Measurements from ENCODE around the gene NOP14.
A peak's percentile ranks its signal among the peaks of the same experiment; 100 is the strongest.

The NOP14 gene

DNA sequence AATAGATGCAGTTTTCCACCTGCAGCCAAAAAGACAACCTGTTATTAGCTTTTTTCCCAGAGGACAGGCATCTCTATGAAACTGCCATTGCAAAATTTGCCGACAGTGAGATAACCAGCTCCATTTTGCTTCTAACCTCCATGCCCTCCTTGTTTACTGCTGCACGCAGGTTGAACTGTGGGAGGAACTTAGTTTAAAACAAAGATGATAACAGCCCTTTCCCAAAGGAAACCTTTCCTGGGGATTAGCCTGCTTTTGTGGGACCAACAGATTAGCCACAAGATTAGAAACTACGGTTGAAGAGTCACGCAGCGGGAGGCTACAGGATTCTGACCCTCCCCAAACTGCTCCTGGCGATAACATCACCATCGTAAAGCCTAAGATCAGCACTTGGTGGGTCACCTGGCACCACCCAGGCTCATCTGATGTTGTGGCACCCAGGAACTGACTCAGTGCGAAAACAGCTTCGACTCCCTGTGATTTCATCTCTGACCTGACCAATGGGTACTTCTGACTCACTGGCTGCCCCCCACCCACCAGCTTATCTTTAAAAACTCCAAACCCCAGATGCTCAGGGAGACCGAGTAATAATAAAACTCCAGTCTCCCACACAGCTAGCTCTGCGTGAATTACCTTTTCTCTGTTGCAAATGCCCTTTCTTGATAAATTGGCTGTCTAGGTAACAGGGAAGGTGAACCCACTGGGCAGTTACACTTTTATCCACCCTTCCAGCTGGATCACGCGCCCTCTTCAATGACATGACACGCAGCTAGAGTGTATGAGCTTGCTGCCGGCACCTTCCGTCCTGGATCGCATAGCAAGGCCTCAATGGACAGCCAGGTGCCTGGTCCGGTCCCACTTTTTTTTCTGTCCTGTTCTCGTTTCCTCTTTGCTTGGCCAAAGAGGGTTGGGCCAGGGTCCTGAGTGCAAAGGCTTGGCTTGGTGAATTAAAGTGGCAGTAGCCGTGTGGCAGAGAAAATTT is 27.2 kb downstream of the NOP14 start:
- no peak overlapping the region for H3K27ac ChIP-seq (ENCODE audit: insufficient read depth, low read depth, low read length, poor library complexity, severe bottlenecking)
- no peaks in the 10 kb centered on the region for H3K27me3 ChIP-seq (ENCODE audit: control insufficient read depth, insufficient read depth, low read length, poor library complexity, severe bottlenecking)
- no peaks in the 10 kb centered on the region for H3K9me3 ChIP-seq (ENCODE audit: control insufficient read depth, low read length)
- WGBS, 2 experiments: 88% methylated on average over 20 of the region's 20 CpGs
- H3K4me1 ChIP-seq (ENCODE audit: control insufficient read depth, insufficient read depth, low read length): peaks cover 19% of the 10 kb centered on the region
- H3K36me3 ChIP-seq (ENCODE audit: control insufficient read depth, insufficient read depth, low read length): peaks cover 33% of the 10 kb centered on the region
- H3K4me3 ChIP-seq (ENCODE audit: insufficient read depth, low read depth, low read length): peak overlapping the region; percentile 97

- peaks cover 27% of the 10 kb centered on the region for H3K36me3 ChIP-seq (ENCODE audit: control insufficient read depth, insufficient read depth, low read length)
- H3K4me1 ChIP-seq (ENCODE audit: control insufficient read depth, insufficient read depth, low read length): peaks cover 19% of the 10 kb centered on the region
- H3K27me3 ChIP-seq (ENCODE audit: control insufficient read depth, insufficient read depth, low read length, poor library complexity, severe bottlenecking): no peaks in the 10 kb centered on the region
- H3K27ac ChIP-seq (ENCODE audit: insufficient read depth, low read depth, low read length, poor library complexity, severe bottlenecking): no peak overlapping the region
- no peaks in the 10 kb centered on the region for H3K9me3 ChIP-seq (ENCODE audit: control insufficient read depth, low read length)
- H3K4me3 ChIP-seq (ENCODE audit: insufficient read depth, low read depth, low read length): peak overlapping the region; percentile 97
- 1 to 2% methylated on average over 70 of the region's 70 CpGs for WGBS, 2 experiments
Observed at GRCh38 chr4:2934813-2935761, 28.1 kb downstream of the NOP14 start.

- Histone ChIP-seq H3K36me3 (ENCODE audit: control insufficient read depth, insufficient read depth, low read length) (peaks cover 19% of the 10 kb centered on the region), H3K27ac (ENCODE audit: insufficient read depth, low read depth, low read length, poor library complexity, severe bottlenecking) (no peak overlapping the region), H3K27me3 (ENCODE audit: control insufficient read depth, insufficient read depth, low read length, poor library complexity, severe bottlenecking) (no peaks in the 10 kb centered on the region), H3K4me1 (ENCODE audit: control insufficient read depth, insufficient read depth, low read length) (peaks cover 19% of the 10 kb centered on the region), H3K4me3 (ENCODE audit: insufficient read depth, low read depth, low read length) (peak overlapping the region; percentile 97), H3K9me3 (ENCODE audit: control insufficient read depth, low read length) (no peaks in the 10 kb centered on the region)
- WGBS, 2 experiments: 1% methylated on average over 59 to 68 of the region's 93 CpGs
Observed at GRCh38 chr4:2934077-2934812, 29.0 kb downstream of the NOP14 start.

- H3K27me3 ChIP-seq (ENCODE audit: control insufficient read depth, insufficient read depth, low read length, poor library complexity, severe bottlenecking): no peaks in the 10 kb centered on the region
- H3K4me3 ChIP-seq (ENCODE audit: insufficient read depth, low read depth, low read length): peak overlapping the region; percentile 53
- 47 to 51% methylated on average over 31 of the region's 31 CpGs for WGBS, 2 experiments
- H3K9me3 ChIP-seq (ENCODE audit: control insufficient read depth, low read length): no peaks in the 10 kb centered on the region
- H3K27ac ChIP-seq (ENCODE audit: insufficient read depth, low read depth, low read length, poor library complexity, severe bottlenecking): no peak overlapping the region
- H3K36me3 ChIP-seq (ENCODE audit: control insufficient read depth, insufficient read depth, low read length): peaks cover 15% of the 10 kb centered on the region
- H3K4me1 ChIP-seq (ENCODE audit: control insufficient read depth, insufficient read depth, low read length): peaks cover 19% of the 10 kb centered on the region
Observed at GRCh38 chr4:2933566-2934076, 29.6 kb downstream of the NOP14 start.

GRCh38 chr4:2932951-2933565 is 30.1 kb downstream of the NOP14 start:
- H3K27me3 ChIP-seq (ENCODE audit: control insufficient read depth, insufficient read depth, low read length, poor library complexity, severe bottlenecking): no peaks in the 10 kb centered on the region
- H3K4me3 ChIP-seq (ENCODE audit: insufficient read depth, low read depth, low read length): peak overlapping the region; percentile 53
- H3K36me3 ChIP-seq (ENCODE audit: control insufficient read depth, insufficient read depth, low read length): peaks cover 19% of the 10 kb centered on the region
- no peak overlapping the region for H3K27ac ChIP-seq (ENCODE audit: insufficient read depth, low read depth, low read length, poor library complexity, severe bottlenecking)
- H3K9me3 ChIP-seq (ENCODE audit: control insufficient read depth, low read length): no peaks in the 10 kb centered on the region
- H3K4me1 ChIP-seq (ENCODE audit: control insufficient read depth, insufficient read depth, low read length): peaks cover 19% of the 10 kb centered on the region
- 94% methylated on average over 15 of the region's 15 CpGs for WGBS, 2 experiments

- H3K27me3 ChIP-seq (ENCODE audit: control insufficient read depth, insufficient read depth, low read length, poor library complexity, severe bottlenecking): no peaks in the 10 kb centered on the region
- 92 to 94% methylated on average over 18 of the region's 18 CpGs for WGBS, 2 experiments
- H3K36me3 ChIP-seq (ENCODE audit: control insufficient read depth, insufficient read depth, low read length): peaks cover 22% of the 10 kb centered on the region
- peaks cover 19% of the 10 kb centered on the region for H3K4me1 ChIP-seq (ENCODE audit: control insufficient read depth, insufficient read depth, low read length)
- no peak overlapping the region for H3K27ac ChIP-seq (ENCODE audit: insufficient read depth, low read depth, low read length, poor library complexity, severe bottlenecking)
- H3K4me3 ChIP-seq (ENCODE audit: insufficient read depth, low read depth, low read length): no peak overlapping the region
- no peaks in the 10 kb centered on the region for H3K9me3 ChIP-seq (ENCODE audit: control insufficient read depth, low read length)
Observed at GRCh38 chr4:2932321-2932950, 30.8 kb downstream of the NOP14 start.

DNA sequence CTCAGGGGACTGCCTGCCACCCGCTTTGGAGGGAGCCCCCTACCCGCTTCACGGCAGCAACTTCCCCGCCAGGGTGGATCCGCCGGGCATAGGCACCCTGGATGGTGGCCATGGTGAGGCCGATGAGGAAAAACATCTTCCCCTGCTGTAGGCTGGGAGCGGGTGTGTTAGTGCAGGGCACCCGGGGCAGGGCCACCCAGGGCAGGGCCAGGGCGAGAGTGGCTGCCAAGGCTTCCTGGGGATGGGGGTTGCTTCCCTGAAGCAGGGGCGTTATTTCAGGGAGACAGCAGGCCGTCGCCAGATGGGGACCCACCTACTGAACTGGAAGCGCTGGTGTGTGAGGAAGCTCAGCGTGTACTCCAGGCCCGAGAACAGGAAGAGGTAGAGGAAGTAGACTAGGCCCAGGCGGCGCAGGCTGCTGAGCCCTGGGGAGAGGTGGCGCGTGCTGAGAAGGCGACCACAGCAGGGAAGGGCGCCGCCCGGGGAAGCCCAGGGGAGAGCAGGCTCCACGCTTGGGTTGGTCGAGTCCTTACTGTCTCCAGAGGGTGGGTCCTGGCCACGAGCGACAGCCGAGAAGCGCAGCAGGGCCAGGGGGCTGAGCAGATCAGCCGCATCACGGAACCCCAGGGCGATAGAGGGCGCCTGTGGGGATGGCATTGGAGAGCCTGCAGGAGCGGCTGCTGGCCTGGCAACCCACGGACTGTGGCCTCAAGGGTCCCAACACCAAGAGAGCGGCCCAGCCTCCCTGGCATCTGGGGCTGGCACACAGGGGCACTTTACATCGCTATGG is 31.5 kb downstream of the NOP14 start:
- Histone ChIP-seq H3K36me3 (ENCODE audit: control insufficient read depth, insufficient read depth, low read length) (peaks cover 16% of the 10 kb centered on the region), H3K27ac (ENCODE audit: insufficient read depth, low read depth, low read length, poor library complexity, severe bottlenecking) (no peak overlapping the region), H3K27me3 (ENCODE audit: control insufficient read depth, insufficient read depth, low read length, poor library complexity, severe bottlenecking) (no peaks in the 10 kb centered on the region), H3K4me1 (ENCODE audit: control insufficient read depth, insufficient read depth, low read length) (peaks cover 19% of the 10 kb centered on the region), H3K4me3 (ENCODE audit: insufficient read depth, low read depth, low read length) (no peak overlapping the region), H3K9me3 (ENCODE audit: control insufficient read depth, low read length) (no peaks in the 10 kb centered on the region)
- 92 to 93% methylated on average over 38 of the region's 38 CpGs for WGBS, 2 experiments

GRCh38 chr4:2930758-2931511 is 32.3 kb downstream of the NOP14 start:
- Histone ChIP-seq H3K4me3 (ENCODE audit: insufficient read depth, low read depth, low read length) (no peak overlapping the region), H3K36me3 (ENCODE audit: control insufficient read depth, insufficient read depth, low read length) (peaks cover 23% of the 10 kb centered on the region), H3K9me3 (ENCODE audit: control insufficient read depth, low read length) (no peaks in the 10 kb centered on the region), H3K27ac (ENCODE audit: insufficient read depth, low read depth, low read length, poor library complexity, severe bottlenecking) (no peak overlapping the region), H3K4me1 (ENCODE audit: control insufficient read depth, insufficient read depth, low read length) (peaks cover 16% of the 10 kb centered on the region), H3K27me3 (ENCODE audit: control insufficient read depth, insufficient read depth, low read length, poor library complexity, severe bottlenecking) (no peaks in the 10 kb centered on the region)
- WGBS, 2 experiments: 95% methylated on average over 34 of the region's 34 CpGs
